Endothelial cell of umbilical vein (primary cell): ENCODE data around the gene VEPH1. TPM values are rescaled to one million over a fixed set of nuclear protein-coding genes. Genes with fewer than 3 reads are reported as not detected.

Experiments used
- BruUV-seq: library from RNA; stranded (reverse); fragments of 400-500 nt; replicated peaks from 2 replicates; lab custom pipeline; 2021; lab: Mats Ljungman, UMichigan
- CTCF ChIA-PET: fragments of 300-600, 350-600 bp; sonication (Branson Sonifier 250); formaldehyde crosslinking; loops from one replicate; lab custom pipeline; 2021; ENCODE audit warnings: antibody characterized with exemption, inconsistent platforms; lab: Charles Lee
- POLR2A ChIA-PET: fragments of 300-600, 350-600 bp; sonication (Branson Sonifier 250); formaldehyde crosslinking; loops from one replicate; lab custom pipeline; 2021; ENCODE audit warnings: antibody characterized with exemption, inconsistent platforms; lab: Charles Lee
- DNase-seq: peaks from one replicate; pipeline ENCODE4 v3.0.0-alpha.2; 2011; ENCODE audit warnings: low read depth, low spot score
- FAIRE-seq: peaks from 2 replicates; lab custom pipeline; 2011; peaks lifted over from hg19 to GRCh38; lab: Jason Lieb, UNC
- H2AFZ ChIP-seq: 2 replicates; pipeline ENCODE4 v1.6.0; 2012; ENCODE audit warnings: low read depth, low read length, control low read depth, inconsistent platforms
- H3K27ac ChIP-seq: 2 replicates; pipeline ENCODE4 v1.5.1; 2011; ENCODE audit warnings: low read depth, mild to moderate bottlenecking, control low read depth, low read length, moderate library complexity; ENCODE audit not compliant: insufficient read depth
- H3K27me3 ChIP-seq, 2 experiments: 2 replicates each; pipeline versions ENCODE4 v1.6.0 to v1.6.1; 2011; ENCODE audit warnings: low read length in 2 of 2, mixed read lengths in 1 of 2; ENCODE audit not compliant: control insufficient read depth in 2 of 2, insufficient read depth in 2 of 2
- H3K36me3 ChIP-seq, 2 experiments: 2 replicates in 1 of 2; 3 replicates in 1 of 2; pipeline ENCODE4 v1.5.1; 2011; ENCODE audit warnings: low read length in 2 of 2, mild to moderate bottlenecking in 1 of 2, moderate library complexity in 1 of 2; ENCODE audit not compliant: control insufficient read depth in 2 of 2, insufficient read depth in 2 of 2; ENCODE audit errors: extremely low read depth in 1 of 2
- H3K4me1 ChIP-seq: 3 replicates; pipeline ENCODE4 v1.5.1; 2011; ENCODE audit warnings: mild to moderate bottlenecking, low read length; ENCODE audit not compliant: control insufficient read depth, insufficient read depth; ENCODE audit errors: extremely low read depth
- H3K4me2 ChIP-seq: 2 replicates; pipeline ENCODE4 v1.6.1; 2011; ENCODE audit warnings: low read length, control low read depth, mixed read lengths; ENCODE audit not compliant: insufficient read depth
- H3K4me3 ChIP-seq, 3 experiments: fragments of 200-600 bp in 1 of 3; sonication (generic), shearing (Covaris generic) in 1 of 3; replicated peaks in 1 of 3; 2 replicates each; pipeline ENCODE4 v1.5.1; 2011 to 2016; ENCODE audit warnings: control low read depth in 3 of 3, low read length in 3 of 3, mild to moderate bottlenecking in 2 of 3, inconsistent platforms in 1 of 3, low read depth in 1 of 3, moderate library complexity in 1 of 3; ENCODE audit not compliant: insufficient read depth in 1 of 3
- H3K79me2 ChIP-seq: 2 replicates; pipeline ENCODE4 v1.6.0; 2012; ENCODE audit warnings: low read length, inconsistent platforms; ENCODE audit not compliant: control insufficient read depth, insufficient read depth
- H3K9ac ChIP-seq: replicated peaks from 2 replicates; pipeline ENCODE3; 2011; ENCODE audit warnings: low read length, control low read depth; ENCODE audit not compliant: insufficient read depth; ENCODE audit errors: extremely low read depth
- H3K9me1 ChIP-seq: replicated peaks from 3 replicates; pipeline ENCODE4 v1.6.0; 2011; ENCODE audit warnings: mild to moderate bottlenecking, low read length; ENCODE audit not compliant: control insufficient read depth, insufficient read depth; ENCODE audit errors: extremely low read depth
- H3K9me3 ChIP-seq: replicated peaks from 2 replicates; pipeline ENCODE4 v1.5.1; 2012; ENCODE audit warnings: low read length, inconsistent platforms; ENCODE audit not compliant: control insufficient read depth, insufficient read depth
- H4K20me1 ChIP-seq: replicated peaks from 2 replicates; pipeline ENCODE3; 2011; ENCODE audit warnings: mild to moderate bottlenecking, low read length; ENCODE audit not compliant: control insufficient read depth, insufficient read depth; ENCODE audit errors: extremely low read depth
- CTCF ChIP-seq, 2 donors: IDR thresholded peaks; 1 replicate in 1 of 2; 2 replicates in 1 of 2; pipeline ENCODE4 v1.5.1; 2011; ENCODE audit warnings: low read length in 2 of 2, mild to moderate bottlenecking in 2 of 2, moderate library complexity in 2 of 2, control low read depth in 1 of 2, inconsistent platforms in 1 of 2, low read depth in 1 of 2; ENCODE audit not compliant: insufficient read depth in 1 of 2; ENCODE audit errors: extremely low read depth in 1 of 2
- EZH2 ChIP-seq: IDR thresholded peaks from 2 replicates; pipeline ENCODE4 v1.6.1; 2012; ENCODE audit warnings: borderline replicate concordance, low read depth, mild to moderate bottlenecking, moderate library complexity, low read length, inconsistent platforms; ENCODE audit not compliant: severe bottlenecking
- FOS ChIP-seq: IDR thresholded peaks from 2 replicates; pipeline ENCODE4 v1.6.1; 2011; ENCODE audit warnings: mild to moderate bottlenecking, low read length, moderate library complexity, borderline replicate concordance; ENCODE audit not compliant: insufficient read depth
- GATA2 ChIP-seq: IDR thresholded peaks from 2 replicates; pipeline ENCODE4 v1.7.0; 2011; ENCODE audit warnings: low read depth, mild to moderate bottlenecking, moderate library complexity, mixed read lengths, low read length; ENCODE audit not compliant: insufficient read length, insufficient read depth
- JUN ChIP-seq: IDR thresholded peaks from 2 replicates; pipeline ENCODE4 v1.6.1; 2011; ENCODE audit warnings: borderline replicate concordance, low read depth; ENCODE audit not compliant: insufficient read length, insufficient read depth
- MAX ChIP-seq: IDR thresholded peaks from 2 replicates; pipeline ENCODE4 v1.6.1; 2011; ENCODE audit not compliant: insufficient read depth, insufficient read length
- MYC ChIP-seq: IDR thresholded peaks from one replicate; pipeline ENCODE4 v1.6.1; 2011; ENCODE audit warnings: mild to moderate bottlenecking, low read depth, low read length
- POLR2A ChIP-seq: IDR thresholded peaks from 2 replicates; pipeline ENCODE4 v1.6.1; 2012; ENCODE audit warnings: low read depth, mild to moderate bottlenecking, control low read depth, low read length
- POLR2AphosphoS5 ChIP-seq: IDR thresholded peaks from 2 replicates; pipeline ENCODE4 v1.6.1; 2012; ENCODE audit warnings: low read depth, mild to moderate bottlenecking, control low read depth, low read length, moderate library complexity; ENCODE audit not compliant: insufficient read depth
- dilution Hi-C: fragments of 300-500 bp; cut with MboI; formaldehyde crosslinking; loops from one replicate; pipeline ENCODE4 v1.15.0; 2019; ENCODE audit warnings: low sequenced_read_pairs; ENCODE audit not compliant: extremely low pct_ligation_motif_present
- intact Hi-C: fragments of 100-400 bp; cut with micrococcal nuclease; formaldehyde crosslinking; loops from one replicate; pipeline ENCODE4 v1.10.0; 2022
- polyA plus RNA-seq, 4 experiments: library from polyadenylated mRNA; depleted of rRNA in 3 of 4; stranded (reverse) in 3 of 4; unstranded in 1 of 4; fragments of >200 nt; gene quantifications; 2 replicates each; pipeline versions ENCODE4 v1.2.1 to v1.2.3, GENCODE V29; 2011 to 2012; ENCODE audit warnings: missing spikeins in 1 of 4
- total RNA-seq: library from RNA; stranded (reverse); gene quantifications from 2 replicates; pipeline ENCODE4 v1.2.3, GENCODE V29; 2021

Gene VEPH1
- total and polyA plus RNA-seq, 2 donors (not counting 3 experiments of a cell fraction or from before 2014, with no cell fraction given), result 42.9 to 136 TPM

GRCh38 chr3:157513585-157513984 lies 10.4 kb upstream of the VEPH1 start:
- Histone ChIP-seq H3K4me3 (no peak overlapping the region), H3K79me2 (peaks cover 92% of the 10 kb centered on the region), H3K27me3 (no peaks in the 10 kb centered on the region), H3K9me3 (no peaks in the 10 kb centered on the region), H3K4me2 (no peak overlapping the region), H3K9me1 (no peaks in the 10 kb centered on the region), H3K27ac (no peak overlapping the region), H3K9ac (no peak overlapping the region), H2AFZ (no peak overlapping the region), H3K4me1 (no peaks in the 10 kb centered on the region), H3K36me3 (peaks cover 2 to 9% of the 10 kb centered on the region in 2 experiments), H4K20me1 (peaks cover 2% of the 10 kb centered on the region)
- DNase-seq (no peak), FAIRE-seq (no peak)
- dilution Hi-C loops (no loop called here), intact Hi-C loops (no loop called here)
- CTCF ChIA-PET, result interaction anchor here (1.1 to 2.0 kb wide), 3 partner anchors 9 to 59 kb away, joined by 4 to 8 read pairs (median 5); no protein-coding TSS in a partner anchor
- no peak for TF ChIP-seq POLR2AphosphoS5
- no peak for TF ChIP-seq POLR2A
- no peak for TF ChIP-seq JUN
- no peak for TF ChIP-seq FOS
- TF ChIP-seq MYC, result no peak
- no peak for TF ChIP-seq EZH2
- TF ChIP-seq MAX, result no peak
- TF ChIP-seq GATA2, result no peak
- BruUV-seq, result no TSS peak
- POLR2A ChIA-PET, result no interaction called here

- Histone ChIP-seq H3K27me3 (no peaks in the 10 kb centered on the region), H2AFZ (no peak overlapping the region), H3K9me1 (no peaks in the 10 kb centered on the region), H3K27ac (no peak overlapping the region), H3K4me1 (no peaks in the 10 kb centered on the region), H3K9ac (no peak overlapping the region), H3K36me3 (peaks cover 2 to 9% of the 10 kb centered on the region in 2 experiments), H3K79me2 (peaks cover 95% of the 10 kb centered on the region), H3K4me3 (no peak overlapping the region), H4K20me1 (peaks cover 2% of the 10 kb centered on the region), H3K9me3 (no peaks in the 10 kb centered on the region), H3K4me2 (no peak overlapping the region)
- CTCF ChIA-PET, result no interaction called here
- DNase-seq, result no peak
- dilution Hi-C loops, result no loop called here
- intact Hi-C loops, result no loop called here
- TF ChIP-seq MYC, result no peak
- no peak for TF ChIP-seq GATA2
- no peak for TF ChIP-seq CTCF (IDR thresholded peaks at IDR 0.05; ENCODE audit: extremely low read depth in 1 of 2, insufficient read depth in 1 of 2, low read depth in 1 of 2, low read length in 2 of 2)
- no peak for TF ChIP-seq MAX
- no peak for TF ChIP-seq POLR2AphosphoS5
- no peak for TF ChIP-seq POLR2A
- no peak for TF ChIP-seq JUN
- TF ChIP-seq EZH2, result no peak
- TF ChIP-seq FOS, result no peak
- no peak for FAIRE-seq
- POLR2A ChIA-PET, result no interaction called here
- BruUV-seq, result no TSS peak
These were observed 9.3 kb upstream of the VEPH1 start for GRCh38 chr3:157512534-157512933.
